Brain pericyte (primary cell): Measurements from ENCODE around the gene NBPF12.
"Not testable (repeated sequence)": the region's sequence is repeated elsewhere in the genome, so short reads cannot be mapped to it uniquely, and the experiment has no call there.

Experiments
- DNase-seq: peaks from one replicate; pipeline ENCODE4 v3.0.0-alpha.2; 2012; ENCODE audit warnings: low read depth, low spot score

Gene NBPF12

DNA sequence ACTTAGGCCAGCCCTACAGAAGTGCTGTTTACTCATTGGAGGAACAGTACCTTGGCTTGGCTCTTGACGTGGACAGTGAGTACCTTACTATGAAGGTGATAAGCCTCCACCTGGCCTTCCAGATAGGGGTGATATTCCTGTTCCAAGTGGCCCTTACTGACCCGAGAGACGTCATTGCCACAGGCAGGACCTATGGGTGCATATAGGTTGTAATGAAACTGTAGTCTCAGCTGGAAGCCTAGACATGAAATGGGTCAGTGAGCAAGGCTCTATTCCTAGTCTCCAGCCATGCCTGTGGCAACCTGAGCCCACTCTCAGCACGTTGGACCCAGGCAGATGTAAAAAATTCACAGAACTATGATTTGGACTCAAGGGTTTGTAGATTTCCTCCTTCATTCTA, 48.3 kb downstream of the NBPF12 start:
- not testable (repeated sequence) for DNase-seq

DNA sequence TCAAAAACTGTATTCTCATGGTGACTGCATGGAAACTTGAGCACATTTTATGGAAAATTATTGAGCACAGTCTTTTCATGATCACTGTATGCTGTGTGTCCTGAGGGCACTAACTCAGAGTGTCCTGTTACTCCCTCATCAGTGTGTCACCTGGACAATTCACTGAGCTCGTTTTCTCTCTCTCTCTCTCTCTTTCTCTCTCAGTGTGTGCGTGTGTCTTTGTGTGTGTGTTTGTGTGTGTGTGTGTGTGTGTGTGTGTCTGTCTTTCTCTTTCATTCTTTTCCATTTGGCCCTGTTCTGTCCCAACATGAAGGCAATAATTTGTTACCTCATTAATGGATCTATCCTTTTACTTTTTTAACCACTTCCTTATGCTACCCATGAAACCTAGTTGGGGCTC, 49.4 kb downstream of the NBPF12 start:
- not testable (repeated sequence) for DNase-seq

GRCh38 chr1:146989455-146989854, 51.3 kb downstream of the NBPF12 start:
- not testable (repeated sequence) for DNase-seq

GRCh38 chr1:147008495-147008894, 70.4 kb downstream of the NBPF12 start:
- not testable (repeated sequence) for DNase-seq

DNA sequence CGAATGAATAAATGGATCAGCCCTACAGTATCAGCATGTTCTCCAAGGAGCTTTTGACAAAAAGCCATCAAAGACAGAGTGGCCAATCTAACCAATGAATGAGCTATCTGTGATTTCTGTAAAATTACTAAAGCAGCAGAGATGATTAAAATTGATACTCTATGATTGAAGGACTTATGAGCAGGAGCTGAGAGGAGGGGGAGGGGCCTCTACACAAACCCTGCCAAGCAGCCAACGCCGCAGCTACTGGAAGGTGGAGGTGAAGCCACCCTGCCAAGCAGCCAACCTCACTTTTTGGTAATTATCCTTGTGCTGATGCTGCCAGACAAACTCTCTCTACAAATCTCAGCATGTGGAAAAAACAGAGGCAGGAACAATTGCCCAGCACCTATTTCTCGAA, 88.9 kb downstream of the NBPF12 start:
- not testable (repeated sequence) for DNase-seq

- DNase-seq: not testable (repeated sequence)
Observed at GRCh38 chr1:147030066-147030653, 92.0 kb downstream of the NBPF12 start.

- DNase-seq: no peak
Observed at GRCh38 chr1:147039916-147040315, 101.8 kb downstream of the NBPF12 start.

DNA sequence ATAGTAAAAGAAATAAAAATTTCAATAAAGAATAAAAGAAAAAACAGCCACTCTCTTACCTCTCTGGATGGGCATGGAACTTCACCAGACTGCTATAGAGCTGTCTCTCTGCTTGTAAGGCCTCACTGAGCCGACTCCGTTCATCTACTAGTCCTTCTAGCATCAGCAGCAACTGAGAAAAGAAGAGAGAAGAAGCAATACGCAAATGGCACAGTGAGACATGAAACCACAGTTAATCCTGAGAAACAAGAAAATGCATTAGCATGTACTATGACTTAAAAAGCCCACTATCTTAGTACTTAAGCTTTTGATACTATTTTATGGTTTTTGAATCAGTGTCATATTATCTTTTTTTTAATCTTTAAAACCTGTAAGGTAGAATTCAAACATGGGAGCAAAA, 104.8 kb downstream of the NBPF12 start:
- DNase-seq: not testable (repeated sequence)

GRCh38 chr1:147044511-147044910, 106.4 kb downstream of the NBPF12 start:
- not testable (repeated sequence) for DNase-seq
